DND-41 (cell line): ENCODE results near the gene FGFR3.

Experiments
- CTCF ChIP-seq: IDR thresholded peaks from 2 replicates; pipeline ENCODE4 v1.5.1; 2012; ENCODE audit warnings: borderline replicate concordance, low read length, moderate library complexity, mild to moderate bottlenecking; ENCODE audit not compliant: poor library complexity, severe bottlenecking; ENCODE audit errors: extremely low read depth
- EZH2 ChIP-seq: IDR thresholded peaks from 3 replicates; pipeline ENCODE4 v1.6.1; 2012; ENCODE audit warnings: borderline replicate concordance, low read depth, mild to moderate bottlenecking, moderate library complexity, low read length, inconsistent platforms; ENCODE audit not compliant: severe bottlenecking

GRCh38 chr4:1852904-1853623 is 60.0 kb downstream of the FGFR3 start:
- TF ChIP-seq EZH2 (no peak), CTCF (no peak)
